ENCODE data around the gene C1QL1. TPM values are rescaled to one million over a fixed set of nuclear protein-coding genes. Genes with fewer than 3 reads are reported as not detected.

C1QL1 gene
- total RNA-seq, 1 experiment from 2014 or later = 8.2 TPM

- DNase-seq (ENCODE audit: low read depth) = no peak
Observed at GRCh38 chr17:44930667-44931066, 37.4 kb downstream of the C1QL1 start.

GRCh38 chr17:44928950-44929720 is 39.0 kb downstream of the C1QL1 start:
- no peak for DNase-seq (ENCODE audit: low read depth)

GRCh38 chr17:44928136-44928535 is 40.0 kb downstream of the C1QL1 start:
- no peak for DNase-seq (ENCODE audit: low read depth)

GRCh38 chr17:44927696-44928095 is 40.4 kb downstream of the C1QL1 start:
- no peak for DNase-seq (ENCODE audit: low read depth)

GRCh38 chr17:44926821-44927525 is 41.1 kb downstream of the C1QL1 start:
- no peak for DNase-seq (ENCODE audit: low read depth)

GRCh38 chr17:44925731-44926697 is 42.1 kb downstream of the C1QL1 start:
- DNase-seq (ENCODE audit: low read depth) = no peak

- DNase-seq (ENCODE audit: low read depth) = no peak
Observed at GRCh38 chr17:44924107-44924544, 44.0 kb downstream of the C1QL1 start.

GRCh38 chr17:44922746-44923470 is 45.2 kb downstream of the C1QL1 start:
- no peak for DNase-seq (ENCODE audit: low read depth)

GRCh38 chr17:44922136-44922535 is 46.0 kb downstream of the C1QL1 start:
- no peak for DNase-seq (ENCODE audit: low read depth)

- no peak for DNase-seq (ENCODE audit: low read depth)
Observed at GRCh38 chr17:44921122-44921882, 46.8 kb downstream of the C1QL1 start.

GRCh38 chr17:44920565-44920940 is 47.5 kb downstream of the C1QL1 start:
- no peak for DNase-seq (ENCODE audit: low read depth)

- DNase-seq (ENCODE audit: low read depth) = peak; percentile 76
Observed at GRCh38 chr17:44919885-44920564, 48.1 kb downstream of the C1QL1 start.

- DNase-seq (ENCODE audit: low read depth) = no peak
Observed at GRCh38 chr17:44919411-44919810, 48.7 kb downstream of the C1QL1 start.

GRCh38 chr17:44918006-44918405 is 50.1 kb downstream of the C1QL1 start:
- no peak for DNase-seq (ENCODE audit: low read depth)

- DNase-seq (ENCODE audit: low read depth) = no peak
Observed at GRCh38 chr17:44917456-44917855, 50.6 kb downstream of the C1QL1 start.

- DNase-seq (ENCODE audit: low read depth) = peak; percentile 69
Observed at GRCh38 chr17:44916781-44917241, 51.3 kb downstream of the C1QL1 start.

GRCh38 chr17:44915862-44916780 is 52.0 kb downstream of the C1QL1 start:
- DNase-seq (ENCODE audit: low read depth) = no peak

- DNase-seq (ENCODE audit: low read depth) = no peak
Observed at GRCh38 chr17:44915321-44915726, 52.8 kb downstream of the C1QL1 start, which contains the start of gene GFAP. Gene GFAP, minus strand, starts transcription at chr17:44915500. Its CDS starts 14 bp downstream, at chr17:44915486.
